Fibroblast of lung (primary cell): Measurements from ENCODE around the gene CCDC146. TPM values are rescaled to one million over a fixed set of nuclear protein-coding genes. Genes with fewer than 3 reads are reported as not detected.
A peak's percentile ranks its signal among the peaks of the same experiment; 100 is the strongest.

Experiments used
- DNase-seq, 2 donors: peaks; one replicate each; pipeline versions ENCODE4 v3.0.0 to v3.0.0-alpha.2; 2010; ENCODE audit warnings: low read depth in 2 of 2
- H2AFZ ChIP-seq: 2 replicates; pipeline ENCODE4 v1.5.1; 2012; ENCODE audit warnings: low read length, control low read depth, inconsistent platforms
- H3K27ac ChIP-seq: 2 replicates; pipeline ENCODE4 v1.5.1; 2011; ENCODE audit warnings: low read length, control low read depth; ENCODE audit not compliant: insufficient read depth
- H3K27me3 ChIP-seq: 2 replicates; pipeline ENCODE4 v1.5.1; 2011; ENCODE audit warnings: mild to moderate bottlenecking, low read length; ENCODE audit not compliant: control insufficient read depth, insufficient read depth
- H3K36me3 ChIP-seq: 2 replicates; pipeline ENCODE4 v1.5.1; 2011; ENCODE audit warnings: low read length; ENCODE audit not compliant: control insufficient read depth, insufficient read depth
- H3K4me1 ChIP-seq: 2 replicates; pipeline ENCODE4 v1.5.1; 2011; ENCODE audit warnings: low read length; ENCODE audit not compliant: control insufficient read depth, insufficient read depth; ENCODE audit errors: extremely low read depth
- H3K4me2 ChIP-seq: 2 replicates; pipeline ENCODE4 v1.5.1; 2011; ENCODE audit warnings: low read length, control low read depth; ENCODE audit not compliant: insufficient read depth; ENCODE audit errors: extremely low read depth
- H3K4me3 ChIP-seq, 4 experiments: fragments of 200-600 bp in 1 of 4; sonication (generic) in 1 of 4; replicated peaks in 1 of 4; 2 replicates each; pipeline ENCODE4 v1.5.1; 2011 to 2016; ENCODE audit warnings: low read length in 4 of 4, low read depth in 3 of 4, mild to moderate bottlenecking in 3 of 4, control low read depth in 2 of 4, inconsistent platforms in 1 of 4, mixed read lengths in 1 of 4; ENCODE audit not compliant: insufficient read depth in 1 of 4; ENCODE audit errors: control extremely low read depth in 1 of 4
- H3K79me2 ChIP-seq: 2 replicates; pipeline ENCODE4 v1.5.1; 2012; ENCODE audit warnings: mild to moderate bottlenecking, low read length, inconsistent platforms; ENCODE audit not compliant: control insufficient read depth, insufficient read depth
- H3K9ac ChIP-seq: 2 replicates; pipeline ENCODE4 v1.5.1; 2011; ENCODE audit warnings: mild to moderate bottlenecking, low read length, control low read depth; ENCODE audit not compliant: insufficient read depth
- H3K9me3 ChIP-seq: 2 replicates; pipeline ENCODE4 v1.5.1; 2012; ENCODE audit warnings: low read depth, low read length; ENCODE audit not compliant: control insufficient read depth, insufficient read depth
- H4K20me1 ChIP-seq: 2 replicates; pipeline ENCODE4 v1.5.1; 2011; ENCODE audit warnings: low read length; ENCODE audit not compliant: control insufficient read depth, insufficient read depth; ENCODE audit errors: extremely low read depth
- EZH2 ChIP-seq: IDR thresholded peaks from 2 replicates; pipeline ENCODE4 v1.5.1; 2012; ENCODE audit warnings: low read length, control low read depth, mild to moderate bottlenecking; ENCODE audit errors: missing control alignments
- polyA plus RNA-seq, 2 donors: library from polyadenylated mRNA; depleted of rRNA in 1 of 2; stranded (reverse) in 1 of 2; unstranded in 1 of 2; fragments of >200 nt; gene quantifications; 2 replicates each; pipeline ENCODE4 v1.2.1, GENCODE V29; 2011 to 2012; ENCODE audit warnings: missing spikeins in 1 of 2
- total RNA-seq: library from RNA; depleted of rRNA; stranded (reverse); fragments of >200 nt; gene quantifications from 2 replicates; pipeline ENCODE4 v1.2.1, GENCODE V29; 2014
- TF ChIP-seq, protein P1 (sequence below), 2 donors: IDR thresholded peaks in 1 of 2; conservative IDR thresholded peaks in 1 of 2; 1 replicate in 1 of 2; 2 replicates in 1 of 2; pipeline ENCODE4 v1.5.1; 2011 to 2012; ENCODE audit warnings: low read length in 2 of 2, control low read depth in 1 of 2, inconsistent platforms in 1 of 2, low read depth in 1 of 2, mild to moderate bottlenecking in 1 of 2

The CCDC146 gene
- total and polyA plus RNA-seq, 2 donors (not counting 1 experiment from before 2014, with no cell fraction given): 1.6 to 3.6 TPM

DNA sequence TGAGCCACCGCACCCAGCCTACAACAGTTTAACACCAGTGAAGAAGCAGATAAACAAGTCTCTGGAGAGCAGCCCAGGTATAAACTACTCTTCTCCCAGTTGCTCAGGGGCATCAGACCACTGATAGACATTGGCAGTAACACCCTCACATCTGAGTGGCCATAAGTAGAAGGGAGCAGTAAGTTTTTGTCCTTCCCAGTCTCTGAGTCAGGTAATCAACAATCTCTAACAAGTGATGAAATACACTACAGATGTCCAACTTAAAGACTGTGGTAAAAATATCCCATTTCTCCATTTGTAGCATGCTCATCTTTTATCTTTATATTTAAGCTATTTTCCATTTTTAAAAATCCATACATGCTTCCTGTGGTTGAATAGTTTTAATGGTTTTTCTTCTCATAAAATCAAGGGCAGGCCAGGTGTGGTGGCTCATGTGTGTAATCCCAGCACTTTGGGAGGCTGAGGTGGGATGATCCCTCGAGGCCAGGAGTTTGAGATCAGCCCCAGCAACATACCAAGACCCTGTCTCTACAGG is 215.1 kb downstream of the CCDC146 start:
- no peaks in the 10 kb centered on the region for H3K79me2 ChIP-seq
- H3K4me3 ChIP-seq: no peak overlapping the region
- H2AFZ ChIP-seq: no peak overlapping the region
- H3K27ac ChIP-seq: no peak overlapping the region
- TF ChIP-seq, protein P1, sequence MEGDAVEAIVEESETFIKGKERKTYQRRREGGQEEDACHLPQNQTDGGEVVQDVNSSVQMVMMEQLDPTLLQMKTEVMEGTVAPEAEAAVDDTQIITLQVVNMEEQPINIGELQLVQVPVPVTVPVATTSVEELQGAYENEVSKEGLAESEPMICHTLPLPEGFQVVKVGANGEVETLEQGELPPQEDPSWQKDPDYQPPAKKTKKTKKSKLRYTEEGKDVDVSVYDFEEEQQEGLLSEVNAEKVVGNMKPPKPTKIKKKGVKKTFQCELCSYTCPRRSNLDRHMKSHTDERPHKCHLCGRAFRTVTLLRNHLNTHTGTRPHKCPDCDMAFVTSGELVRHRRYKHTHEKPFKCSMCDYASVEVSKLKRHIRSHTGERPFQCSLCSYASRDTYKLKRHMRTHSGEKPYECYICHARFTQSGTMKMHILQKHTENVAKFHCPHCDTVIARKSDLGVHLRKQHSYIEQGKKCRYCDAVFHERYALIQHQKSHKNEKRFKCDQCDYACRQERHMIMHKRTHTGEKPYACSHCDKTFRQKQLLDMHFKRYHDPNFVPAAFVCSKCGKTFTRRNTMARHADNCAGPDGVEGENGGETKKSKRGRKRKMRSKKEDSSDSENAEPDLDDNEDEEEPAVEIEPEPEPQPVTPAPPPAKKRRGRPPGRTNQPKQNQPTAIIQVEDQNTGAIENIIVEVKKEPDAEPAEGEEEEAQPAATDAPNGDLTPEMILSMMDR (conservative IDR thresholded peaks at IDR 0.05 in 1 of 2, IDR thresholded peaks at IDR 0.05 in 1 of 2; ENCODE audit: low read depth in 1 of 2, low read length in 2 of 2): no peak
- no peak for TF ChIP-seq EZH2
- H3K36me3 ChIP-seq: no peaks in the 10 kb centered on the region
- H4K20me1 ChIP-seq: no peaks in the 10 kb centered on the region
- H3K9me3 ChIP-seq: no peaks in the 10 kb centered on the region
- no peak overlapping the region for H3K9ac ChIP-seq
- H3K4me1 ChIP-seq: no peaks in the 10 kb centered on the region
- H3K4me2 ChIP-seq: no peak overlapping the region
- no peak for DNase-seq
- H3K27me3 ChIP-seq: no peaks in the 10 kb centered on the region

DNA sequence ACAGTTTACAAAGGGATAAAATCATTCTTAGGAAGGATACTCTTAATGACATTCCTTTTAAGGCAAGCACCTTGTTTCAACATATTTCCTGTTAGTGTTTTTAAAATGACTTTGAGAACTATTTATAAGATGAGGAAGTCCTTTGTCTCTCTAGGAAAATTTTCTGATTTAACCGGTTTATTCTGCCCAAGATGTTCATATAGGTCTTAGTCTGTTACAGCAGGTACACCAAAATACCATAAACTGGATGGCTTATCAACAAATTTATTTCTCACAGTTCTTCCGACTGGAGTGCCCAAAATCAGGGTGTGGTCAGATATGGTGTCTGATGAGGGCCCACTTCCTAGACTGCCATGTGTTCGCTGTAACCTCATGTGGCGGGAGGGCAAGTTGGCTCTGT is 215.8 kb downstream of the CCDC146 start:
- Histone ChIP-seq H3K9ac (no peak overlapping the region), H3K36me3 (no peaks in the 10 kb centered on the region), H3K4me1 (no peaks in the 10 kb centered on the region), H3K4me3 (no peak overlapping the region), H3K27me3 (no peaks in the 10 kb centered on the region), H3K4me2 (no peak overlapping the region), H4K20me1 (no peaks in the 10 kb centered on the region), H2AFZ (no peak overlapping the region), H3K79me2 (no peaks in the 10 kb centered on the region), H3K9me3 (no peaks in the 10 kb centered on the region), H3K27ac (no peak overlapping the region)
- no peak for DNase-seq
- TF ChIP-seq, protein P1 (conservative IDR thresholded peaks at IDR 0.05 in 1 of 2, IDR thresholded peaks at IDR 0.05 in 1 of 2; ENCODE audit: low read depth in 1 of 2, low read length in 2 of 2): no peak
- TF ChIP-seq EZH2: no peak

DNA sequence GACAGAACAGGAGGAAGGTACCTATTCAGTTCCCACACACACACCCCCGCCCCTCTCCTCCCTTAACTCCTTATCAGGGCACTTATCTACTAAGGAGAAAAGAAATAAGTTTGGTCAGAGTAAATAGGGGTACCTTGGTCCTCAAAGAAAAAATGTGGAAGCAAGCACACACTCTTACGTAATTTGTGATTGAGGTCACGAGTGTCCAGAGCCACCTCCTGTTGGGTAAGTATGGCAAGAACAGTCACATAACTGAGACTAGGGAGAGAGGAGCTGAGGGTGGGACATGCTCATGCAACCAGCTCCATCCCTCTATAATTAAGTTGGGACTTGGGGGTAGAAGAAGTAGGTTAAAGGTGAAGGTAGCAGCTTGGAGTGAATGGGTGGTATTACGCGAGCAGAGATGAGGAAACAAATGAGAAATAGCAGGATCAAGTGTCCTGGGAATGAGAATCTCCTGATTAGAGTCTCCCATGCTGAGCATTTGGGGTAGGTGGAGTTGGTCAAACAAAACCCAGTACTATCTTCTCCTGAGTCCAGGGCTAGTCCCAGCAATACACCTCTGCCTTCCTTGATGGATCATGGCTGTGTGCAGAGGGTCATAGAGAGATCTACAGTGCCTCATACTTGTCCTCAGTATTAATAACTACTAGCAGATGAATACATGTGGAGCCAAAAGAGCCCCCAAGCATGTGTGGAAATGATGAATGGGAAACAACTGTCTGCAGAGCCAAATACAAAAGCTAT is 216.6 kb downstream of the CCDC146 start:
- H3K4me2 ChIP-seq: no peak overlapping the region
- H3K27me3 ChIP-seq: no peaks in the 10 kb centered on the region
- no peak overlapping the region for H3K4me3 ChIP-seq
- H3K79me2 ChIP-seq: no peaks in the 10 kb centered on the region
- peak in 1 of 2 donors; percentile 80 for DNase-seq
- no peaks in the 10 kb centered on the region for H3K9me3 ChIP-seq
- TF ChIP-seq, protein P1 (conservative IDR thresholded peaks at IDR 0.05 in 1 of 2, IDR thresholded peaks at IDR 0.05 in 1 of 2; ENCODE audit: low read depth in 1 of 2, low read length in 2 of 2): no peak
- no peak for TF ChIP-seq EZH2
- no peaks in the 10 kb centered on the region for H3K36me3 ChIP-seq
- H3K9ac ChIP-seq: no peak overlapping the region
- no peak overlapping the region for H3K27ac ChIP-seq
- no peak overlapping the region for H2AFZ ChIP-seq
- no peaks in the 10 kb centered on the region for H3K4me1 ChIP-seq
- no peaks in the 10 kb centered on the region for H4K20me1 ChIP-seq
